Measurements from ENCODE around the gene MKLN1. TPM values are rescaled to one million over a fixed set of nuclear protein-coding genes. Genes with fewer than 3 reads are reported as not detected.

Gene MKLN1
- total RNA-seq, 1 experiment from 2014 or later = 48.5 TPM

- Histone ChIP-seq H3K27ac (ENCODE audit: low read depth, low read length) (no peak overlapping the region), H3K4me2 (ENCODE audit: low read length) (no peak overlapping the region), H4K20me1 (ENCODE audit: insufficient read depth) (no peaks in the 10 kb centered on the region), H3K4me1 (ENCODE audit: control insufficient read depth in 1 of 2, insufficient read depth in 2 of 2, low read length in 2 of 2) (no peaks in the 10 kb centered on the region), H3K9ac (ENCODE audit: low read length) (no peak overlapping the region), H2AFZ (ENCODE audit: low read depth, low read length, poor library complexity, severe bottlenecking) (no peak overlapping the region), H3K27me3 (ENCODE audit: insufficient read depth, low read length) (no peaks in the 10 kb centered on the region), H3K9me3 (ENCODE audit: control insufficient read depth in 1 of 2, insufficient read depth in 1 of 2, low read depth in 1 of 2, low read length in 2 of 2) (no peaks in the 10 kb centered on the region), H3K4me3 (replicated peaks in 1 of 2; ENCODE audit: low read depth in 1 of 2, low read length in 2 of 2) (no peak overlapping the region), H3K79me2 (ENCODE audit: insufficient read depth, low read length) (no peaks in the 10 kb centered on the region), H3K9me2 (ENCODE audit: insufficient read depth) (no peaks in the 10 kb centered on the region), H3K36me3 (ENCODE audit: control insufficient read depth in 1 of 2, insufficient read depth in 2 of 2, low read length in 2 of 2) (peaks cover 0 to 3% of the 10 kb centered on the region in 2 experiments; a peak in 2 of 4 replicates)
- ChIA-PET POLR2A (no interaction called here), RAD21 (ENCODE audit: low non-redundant PET in 1 of 2, low total read pairs in 2 of 2, uncharacterized antibody in 2 of 2, unreplicated experiment in 2 of 2) (no interaction called here), CTCF (no interaction called here)
- BruUV-seq (replicated peaks) = no TSS peak
- TF ChIP-seq JUND (IDR thresholded peaks at IDR 0.05) (no peak), ATF3 (IDR thresholded peaks at IDR 0.05) (no peak), EGR1 (IDR thresholded peaks at IDR 0.05; ENCODE audit: low read depth) (no peak), TCF7L2 (IDR thresholded peaks at IDR 0.05; ENCODE audit: borderline replicate concordance, extremely low read depth, insufficient read depth, insufficient read length) (no peak), SIN3A (IDR thresholded peaks at IDR 0.05; ENCODE audit: low read depth) (no peak), ELF1 (IDR thresholded peaks at IDR 0.05; ENCODE audit: borderline replicate concordance, low read depth) (no peak), POLR2A (IDR thresholded peaks at IDR 0.05; ENCODE audit: borderline replicate concordance, extremely low read depth, insufficient read depth, insufficient read length) (no peak), POLR2AphosphoS5 (IDR thresholded peaks at IDR 0.05; ENCODE audit: low read depth, low read length) (no peak), SRF (IDR thresholded peaks at IDR 0.05; ENCODE audit: low read depth) (no peak), FOSL1 (IDR thresholded peaks at IDR 0.05; ENCODE audit: low read depth) (no peak), ZFX (IDR thresholded peaks at IDR 0.05) (no peak), MAX (IDR thresholded peaks at IDR 0.05) (no peak), EZH2phosphoT487 (IDR thresholded peaks at IDR 0.05; ENCODE audit: borderline replicate concordance) (no peak), ZBTB33 (IDR thresholded peaks at IDR 0.05; ENCODE audit: extremely low read depth, insufficient replicate concordance, low read length) (no peak)
- intact Hi-C loops (cut with micrococcal nuclease) = no loop called here
- DNase-seq (ENCODE audit: low read depth, low spot score) (no peak), ATAC-seq (no peak)
Measured at GRCh38 chr7:131495669-131496498, 168.2 kb downstream of the MKLN1 start.

Measured in HCT116 (cell line).